Measurements from ENCODE around the gene DDIT4L. TPM values are rescaled to one million over a fixed set of nuclear protein-coding genes. Genes with fewer than 3 reads are reported as not detected.
"Not testable (repeated sequence)": the region's sequence is repeated elsewhere in the genome, so short reads cannot be mapped to it uniquely, and the experiment has no call there.

Gene DDIT4L
- total RNA-seq, 2 experiments from 2014 or later: 0.63 to 0.95 TPM

GRCh38 chr4:100149190-100149589 is 41.1 kb downstream of the DDIT4L start:
- ATAC-seq: peak; percentile 30
- H3K4me1 Mint-ChIP-seq (ENCODE audit: low read depth): peaks cover 7% of the 10 kb centered on the region
- POLR2A ChIA-PET: no interaction called here
- no peak for TF ChIP-seq CTCF (IDR thresholded peaks at IDR 0.05)
- no peak for DNase-seq
- intact Hi-C loops (cut with micrococcal nuclease): no loop called here
- CTCF ChIA-PET: no interaction called here
- H3K27ac Mint-ChIP-seq: no peak overlapping the region
- H3K36me3 Mint-ChIP-seq (ENCODE audit: low read depth): no peaks in the 10 kb centered on the region
- H3K27me3 Mint-ChIP-seq: no peaks in the 10 kb centered on the region
- no peak overlapping the region for H3K4me3 Mint-ChIP-seq
- H3K9me3 Mint-ChIP-seq: peaks cover 2% of the 10 kb centered on the region

- Mint-ChIP-seq H3K4me3 (no peak overlapping the region), H3K27me3 (no peaks in the 10 kb centered on the region), H3K9me3 (no peaks in the 10 kb centered on the region), H3K27ac (no peak overlapping the region), H3K4me1 (ENCODE audit: low read depth) (peaks cover 7% of the 10 kb centered on the region), H3K36me3 (ENCODE audit: low read depth) (no peaks in the 10 kb centered on the region)
- intact Hi-C loops (cut with micrococcal nuclease): no loop called here
- DNase-seq (no peak), ATAC-seq (no peak)
- no peak for TF ChIP-seq CTCF (IDR thresholded peaks at IDR 0.05)
- CTCF ChIA-PET: interaction anchor here (0.8 to 1.5 kb wide), 2 partner anchors 44 to 55 kb away, joined by 3 to 4 read pairs; no protein-coding TSS in a partner anchor
- POLR2A ChIA-PET: no interaction called here
Measured at GRCh38 chr4:100147684-100148083, 42.6 kb downstream of the DDIT4L start.

GRCh38 chr4:100147198-100147597 is 43.1 kb downstream of the DDIT4L start:
- H3K27ac Mint-ChIP-seq: no peak overlapping the region
- DNase-seq (no peak), ATAC-seq (no peak)
- ChIA-PET CTCF (interaction anchor here (1.5 kb wide), 1 partner anchor 44 kb away, joined by 4 read pairs; no protein-coding TSS in a partner anchor), POLR2A (no interaction called here)
- no peaks in the 10 kb centered on the region for H3K9me3 Mint-ChIP-seq
- H3K27me3 Mint-ChIP-seq: no peaks in the 10 kb centered on the region
- no peak overlapping the region for H3K4me3 Mint-ChIP-seq
- TF ChIP-seq CTCF (IDR thresholded peaks at IDR 0.05): no peak
- H3K4me1 Mint-ChIP-seq (ENCODE audit: low read depth): peaks cover 7% of the 10 kb centered on the region
- intact Hi-C loops (cut with micrococcal nuclease): no loop called here
- no peaks in the 10 kb centered on the region for H3K36me3 Mint-ChIP-seq (ENCODE audit: low read depth)

- ChIA-PET POLR2A (no interaction called here), CTCF (interaction anchor here (1.5 kb wide), 1 partner anchor 43 kb away, joined by 4 read pairs; no protein-coding TSS in a partner anchor)
- intact Hi-C loops (cut with micrococcal nuclease): no loop called here
Measured at GRCh38 chr4:100146756-100147155, 43.5 kb downstream of the DDIT4L start.

GRCh38 chr4:100137320-100137719 is 52.9 kb downstream of the DDIT4L start:
- POLR2A ChIA-PET; H3K36me3 Mint-ChIP-seq (ENCODE audit: low read depth); H3K27me3 Mint-ChIP-seq; intact Hi-C loops (cut with micrococcal nuclease); ATAC-seq; H3K9me3 Mint-ChIP-seq; H3K4me3 Mint-ChIP-seq; H3K27ac Mint-ChIP-seq; H3K4me1 Mint-ChIP-seq (ENCODE audit: low read depth); DNase-seq: not testable (repeated sequence)
- CTCF ChIA-PET: interaction anchor here (2.1 kb wide), 1 partner anchor 41 kb away, joined by 5 read pairs; no protein-coding TSS in a partner anchor

More at GRCh38 chr4:100146756-100147155, 43.5 kb downstream of the DDIT4L start:
- Mint-ChIP-seq H3K27ac (no peak overlapping the region), H3K4me1 (ENCODE audit: low read depth) (peaks cover 7% of the 10 kb centered on the region), H3K36me3 (ENCODE audit: low read depth) (no peaks in the 10 kb centered on the region), H3K9me3 (peaks cover 2% of the 10 kb centered on the region), H3K4me3 (no peak overlapping the region), H3K27me3 (no peaks in the 10 kb centered on the region)
- ATAC-seq (no peak), DNase-seq (no peak)
- no peak for TF ChIP-seq CTCF (IDR thresholded peaks at IDR 0.05)

Other genes with a start within 250 kb of the DDIT4L start
- 10 to 100 TPM; 40.0 to 42.5 TPM for gene DNAJB14, start 243.8 kb downstream of the DDIT4L start, total RNA-seq
- gene H2AZ1, start 240.2 kb downstream of the DDIT4L start, total RNA-seq: 100 to 1,000 TPM; 631 to 637 TPM

All from activated CD8-positive, alpha-beta T cell treated with anti-CD3 and anti-CD28 coated beads for 36 hours (primary cell).